ENCODE measurements around the gene FBXW8. TPM values are rescaled to one million over a fixed set of nuclear protein-coding genes. Genes with fewer than 3 reads are reported as not detected.
A peak's percentile ranks its signal among the peaks of the same experiment; 100 is the strongest.

The FBXW8 gene
- total RNA-seq, 1 experiment from 2014 or later: 15.6 TPM

DNA sequence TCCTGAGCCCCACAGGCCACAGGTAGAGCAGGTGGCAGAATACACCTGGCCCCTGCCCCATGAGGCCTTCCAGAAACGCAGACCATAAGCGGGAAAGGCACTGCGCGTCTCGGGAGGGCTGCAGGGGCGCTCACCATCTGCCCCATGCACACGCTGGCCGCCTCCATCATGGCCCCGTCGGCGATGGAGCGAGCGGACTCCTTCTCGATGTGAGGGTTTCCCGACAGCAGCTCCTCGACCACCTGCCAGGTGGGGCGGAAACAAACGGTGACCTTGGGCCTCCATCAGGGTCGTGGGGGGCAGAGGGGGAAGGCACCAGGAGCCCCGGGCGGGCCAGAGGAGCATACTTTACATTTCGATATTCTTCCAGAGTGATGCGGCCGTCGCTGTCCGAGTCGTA, 135.7 kb downstream of the FBXW8 start:
- H3K36me3 Mint-ChIP-seq: no peaks in the 10 kb centered on the region
- CTCF ChIA-PET: interaction anchor here (1.4 kb wide), 1 partner anchor 73 kb away, joined by 4 read pairs; no protein-coding TSS in a partner anchor
- 0 out of 2 replicates have a peak overlapping the region, but pooled peaks have one; percentile 57 for H3K27ac Mint-ChIP-seq
- H3K9me3 Mint-ChIP-seq: no peaks in the 10 kb centered on the region
- DNase-seq (ENCODE audit: low spot score) (no peak), ATAC-seq (no peak)
- POLR2A ChIA-PET: no interaction called here
- H3K27me3 Mint-ChIP-seq (ENCODE audit: low read depth): no peaks in the 10 kb centered on the region
- peaks cover 40% of the 10 kb centered on the region for H3K4me1 Mint-ChIP-seq
- no peak for TF ChIP-seq ZNF532 (CRISPR knock-in tag; IDR thresholded peaks at IDR 0.05; ENCODE audit: borderline replicate concordance)
- TF ChIP-seq TEAD4 (CRISPR knock-in tag; IDR thresholded peaks at IDR 0.05): no peak
- TF ChIP-seq ZMAT4 (CRISPR knock-in tag; IDR thresholded peaks at IDR 0.05): no peak
- no peak for TF ChIP-seq FOXJ3 (CRISPR knock-in tag; IDR thresholded peaks at IDR 0.05; ENCODE audit: borderline replicate concordance)
- no peak for TF ChIP-seq ZNF138 (CRISPR knock-in tag; conservative IDR thresholded peaks at IDR 0.05)
- TF ChIP-seq, protein P1, sequence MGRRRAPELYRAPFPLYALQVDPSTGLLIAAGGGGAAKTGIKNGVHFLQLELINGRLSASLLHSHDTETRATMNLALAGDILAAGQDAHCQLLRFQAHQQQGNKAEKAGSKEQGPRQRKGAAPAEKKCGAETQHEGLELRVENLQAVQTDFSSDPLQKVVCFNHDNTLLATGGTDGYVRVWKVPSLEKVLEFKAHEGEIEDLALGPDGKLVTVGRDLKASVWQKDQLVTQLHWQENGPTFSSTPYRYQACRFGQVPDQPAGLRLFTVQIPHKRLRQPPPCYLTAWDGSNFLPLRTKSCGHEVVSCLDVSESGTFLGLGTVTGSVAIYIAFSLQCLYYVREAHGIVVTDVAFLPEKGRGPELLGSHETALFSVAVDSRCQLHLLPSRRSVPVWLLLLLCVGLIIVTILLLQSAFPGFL (CRISPR knock-in tag; IDR thresholded peaks at IDR 0.05; ENCODE audit: borderline replicate concordance): no peak
- no peak for TF ChIP-seq MLX (CRISPR knock-in tag; IDR thresholded peaks at IDR 0.05)
- TF ChIP-seq MAX (CRISPR knock-in tag; IDR thresholded peaks at IDR 0.05): no peak
- TF ChIP-seq, protein P2, sequence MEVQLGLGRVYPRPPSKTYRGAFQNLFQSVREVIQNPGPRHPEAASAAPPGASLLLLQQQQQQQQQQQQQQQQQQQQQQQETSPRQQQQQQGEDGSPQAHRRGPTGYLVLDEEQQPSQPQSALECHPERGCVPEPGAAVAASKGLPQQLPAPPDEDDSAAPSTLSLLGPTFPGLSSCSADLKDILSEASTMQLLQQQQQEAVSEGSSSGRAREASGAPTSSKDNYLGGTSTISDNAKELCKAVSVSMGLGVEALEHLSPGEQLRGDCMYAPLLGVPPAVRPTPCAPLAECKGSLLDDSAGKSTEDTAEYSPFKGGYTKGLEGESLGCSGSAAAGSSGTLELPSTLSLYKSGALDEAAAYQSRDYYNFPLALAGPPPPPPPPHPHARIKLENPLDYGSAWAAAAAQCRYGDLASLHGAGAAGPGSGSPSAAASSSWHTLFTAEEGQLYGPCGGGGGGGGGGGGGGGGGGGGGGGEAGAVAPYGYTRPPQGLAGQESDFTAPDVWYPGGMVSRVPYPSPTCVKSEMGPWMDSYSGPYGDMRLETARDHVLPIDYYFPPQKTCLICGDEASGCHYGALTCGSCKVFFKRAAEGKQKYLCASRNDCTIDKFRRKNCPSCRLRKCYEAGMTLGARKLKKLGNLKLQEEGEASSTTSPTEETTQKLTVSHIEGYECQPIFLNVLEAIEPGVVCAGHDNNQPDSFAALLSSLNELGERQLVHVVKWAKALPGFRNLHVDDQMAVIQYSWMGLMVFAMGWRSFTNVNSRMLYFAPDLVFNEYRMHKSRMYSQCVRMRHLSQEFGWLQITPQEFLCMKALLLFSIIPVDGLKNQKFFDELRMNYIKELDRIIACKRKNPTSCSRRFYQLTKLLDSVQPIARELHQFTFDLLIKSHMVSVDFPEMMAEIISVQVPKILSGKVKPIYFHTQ (CRISPR knock-in tag; IDR thresholded peaks at IDR 0.05): no peak
- no peak for TF ChIP-seq CREM (CRISPR knock-in tag; IDR thresholded peaks at IDR 0.05)
- no peak for TF ChIP-seq ZNF317 (CRISPR knock-in tag; IDR thresholded peaks at IDR 0.05; ENCODE audit: borderline replicate concordance, low read depth)
- TF ChIP-seq SMAD4 (CRISPR knock-in tag; IDR thresholded peaks at IDR 0.05): no peak
- TF ChIP-seq ZNF671 (CRISPR knock-in tag; IDR thresholded peaks at IDR 0.05): no peak
- TF ChIP-seq KAT7 (CRISPR knock-in tag; IDR thresholded peaks at IDR 0.05; ENCODE audit: borderline replicate concordance): no peak
- no peak overlapping the region for H3K4me3 Mint-ChIP-seq

DNA sequence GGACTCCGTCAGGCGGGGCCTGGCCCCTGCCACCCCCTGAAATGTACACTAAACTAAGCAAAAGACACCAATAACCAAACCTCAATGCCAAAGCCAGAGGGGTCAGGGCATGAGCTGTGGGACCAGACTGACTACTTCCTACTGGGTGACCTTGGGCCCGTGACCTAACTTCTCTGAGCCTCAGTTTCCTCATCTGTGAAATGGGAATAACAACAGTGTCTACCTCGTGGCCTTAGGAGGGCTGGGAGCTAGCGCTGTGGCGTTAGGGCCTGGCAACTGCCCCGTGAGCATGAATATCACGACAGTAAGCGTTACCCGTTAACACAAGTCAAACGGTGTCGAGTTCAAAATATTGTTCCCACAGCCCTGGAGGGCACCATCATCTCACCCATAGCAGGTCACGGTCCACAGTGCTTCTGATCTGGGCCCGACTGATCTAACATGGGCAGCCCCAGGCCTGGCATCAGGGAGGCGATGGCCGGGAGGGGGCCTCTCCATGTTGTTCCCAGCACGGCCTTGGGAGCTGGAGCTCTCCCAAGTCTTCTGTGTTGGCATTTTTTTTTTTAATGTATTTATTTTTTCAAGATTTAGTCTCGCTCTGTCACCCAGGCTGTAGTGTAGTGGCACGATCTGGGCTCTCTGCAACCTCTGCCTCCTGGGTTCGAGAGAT, 136.2 kb downstream of the FBXW8 start:
- H3K27me3 Mint-ChIP-seq (ENCODE audit: low read depth): no peaks in the 10 kb centered on the region
- no peaks in the 10 kb centered on the region for H3K36me3 Mint-ChIP-seq
- H3K4me1 Mint-ChIP-seq: peaks cover 45% of the 10 kb centered on the region
- CTCF ChIA-PET: interaction anchor here (0.9 to 1.4 kb wide), 2 partner anchors 9 to 72 kb away, joined by 3 to 4 read pairs; no protein-coding TSS in a partner anchor
- H3K9me3 Mint-ChIP-seq: no peaks in the 10 kb centered on the region
- no peak for DNase-seq (ENCODE audit: low spot score)
- POLR2A ChIA-PET: no interaction called here
- no peak overlapping the region for H3K27ac Mint-ChIP-seq
- no peak overlapping the region for H3K4me3 Mint-ChIP-seq
- no peak for ATAC-seq
- TF ChIP-seq ZNF263 (CRISPR knock-in tag; IDR thresholded peaks at IDR 0.05; ENCODE audit: low read depth) (no peak), ZNF138 (CRISPR knock-in tag; conservative IDR thresholded peaks at IDR 0.05) (no peak), ZBTB21 (CRISPR knock-in tag; IDR thresholded peaks at IDR 0.05; ENCODE audit: borderline replicate concordance) (no peak), ARID4B (CRISPR knock-in tag; IDR thresholded peaks at IDR 0.05; ENCODE audit: borderline replicate concordance) (no peak)

Measured in WTC11 (cell line).